ENCODE data around the gene MEGF11. TPM values are rescaled to one million over a fixed set of nuclear protein-coding genes. Genes with fewer than 3 reads are reported as not detected.
"Not testable (repeated sequence)": the region's sequence is repeated elsewhere in the genome, so short reads cannot be mapped to it uniquely, and the experiment has no call there.

Gene MEGF11
- polyA plus RNA-seq, 2 of the 4 experiments (the other 2 are of a cell fraction): 0.25 to 0.31 TPM

GRCh38 chr15:65868546-65869125 is 384.9 kb downstream of the MEGF11 start:
- Histone ChIP-seq H3K4me1 (peaks cover 26% of the 10 kb centered on the region), H3K27ac (peak overlapping the region; percentile 91 to 94), H3K9me3 (no peaks in the 10 kb centered on the region), H3K4me2 (peak overlapping the region; percentile 60), H3K4me3 (peak overlapping the region; percentile 86)
- 54% methylated on average over 11 of the region's 11 CpGs for WGBS (ENCODE audit: missing lambda C conversion rate)
- POLR2A ChIA-PET: interaction anchor here (1.0 to 3.6 kb wide), 25 partner anchors 9 to 616 kb away, joined by 3 to 62 read pairs (median 6); partner anchors contain the start of genes DENND4A, HACD3, INTS14 and RNU5B-1
- DNase-seq (ENCODE audit: low read depth in 1 of 2, low spot score in 1 of 2) (no peak), FAIRE-seq (no peak), ATAC-seq (no peak)
- TF ChIP-seq CEBPB (IDR thresholded peaks at IDR 0.05): peak in 1 of 2 experiments; percentile 57; a peak in 2 of 4 replicates
- no peak for TF ChIP-seq GATA3 (IDR thresholded peaks at IDR 0.05; ENCODE audit: borderline replicate concordance)
- no peak for TF ChIP-seq RFX5 (IDR thresholded peaks at IDR 0.05)
- no peak; the same call in 1 of the 2 replicates for TF ChIP-seq HOXB13 (CRISPR knock-in tag; IDR thresholded peaks at IDR 0.05; ENCODE audit: low read depth)
- TF ChIP-seq, protein P1, sequence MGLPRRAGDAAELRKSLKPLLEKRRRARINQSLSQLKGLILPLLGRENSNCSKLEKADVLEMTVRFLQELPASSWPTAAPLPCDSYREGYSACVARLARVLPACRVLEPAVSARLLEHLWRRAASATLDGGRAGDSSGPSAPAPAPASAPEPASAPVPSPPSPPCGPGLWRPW (IDR thresholded peaks at IDR 0.05): no peak
- TF ChIP-seq, protein P2, sequence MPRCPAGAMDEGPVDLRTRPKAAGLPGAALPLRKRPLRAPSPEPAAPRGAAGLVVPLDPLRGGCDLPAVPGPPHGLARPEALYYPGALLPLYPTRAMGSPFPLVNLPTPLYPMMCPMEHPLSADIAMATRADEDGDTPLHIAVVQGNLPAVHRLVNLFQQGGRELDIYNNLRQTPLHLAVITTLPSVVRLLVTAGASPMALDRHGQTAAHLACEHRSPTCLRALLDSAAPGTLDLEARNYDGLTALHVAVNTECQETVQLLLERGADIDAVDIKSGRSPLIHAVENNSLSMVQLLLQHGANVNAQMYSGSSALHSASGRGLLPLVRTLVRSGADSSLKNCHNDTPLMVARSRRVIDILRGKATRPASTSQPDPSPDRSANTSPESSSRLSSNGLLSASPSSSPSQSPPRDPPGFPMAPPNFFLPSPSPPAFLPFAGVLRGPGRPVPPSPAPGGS (IDR thresholded peaks at IDR 0.05): no peak
- no peak for TF ChIP-seq TFCP2L1 (CRISPR knock-in tag; IDR thresholded peaks at IDR 0.05)
- TF ChIP-seq ZSCAN20 (CRISPR knock-in tag; IDR thresholded peaks at IDR 0.05): no peak
- TF ChIP-seq FOXS1 (CRISPR knock-in tag; IDR thresholded peaks at IDR 0.05): no peak
- no peak for TF ChIP-seq HOXA7 (CRISPR knock-in tag; IDR thresholded peaks at IDR 0.05)
- TF ChIP-seq HOXB5 (CRISPR knock-in tag; IDR thresholded peaks at IDR 0.05): 0 out of 2 replicates have a peak, but pooled peaks have one; percentile 41
- no peak for TF ChIP-seq EHF (CRISPR knock-in tag; IDR thresholded peaks at IDR 0.05)
- TF ChIP-seq USF2 (IDR thresholded peaks at IDR 0.05): no peak
- no peak for TF ChIP-seq HEYL (CRISPR knock-in tag; IDR thresholded peaks at IDR 0.05)
- no peak for TF ChIP-seq TP53 (CRISPR knock-in tag; IDR thresholded peaks at IDR 0.05)
- TF ChIP-seq SREBF2 (IDR thresholded peaks at IDR 0.05): no peak
- TF ChIP-seq ZNF302 (CRISPR knock-in tag; IDR thresholded peaks at IDR 0.05): no peak
- CTCF ChIA-PET: interaction anchor here (0.6 to 6.3 kb wide), 27 partner anchors 10 to 1724 kb away, joined by 3 to 80 read pairs (median 6); partner anchors contain the start of gene INTS14

DNA sequence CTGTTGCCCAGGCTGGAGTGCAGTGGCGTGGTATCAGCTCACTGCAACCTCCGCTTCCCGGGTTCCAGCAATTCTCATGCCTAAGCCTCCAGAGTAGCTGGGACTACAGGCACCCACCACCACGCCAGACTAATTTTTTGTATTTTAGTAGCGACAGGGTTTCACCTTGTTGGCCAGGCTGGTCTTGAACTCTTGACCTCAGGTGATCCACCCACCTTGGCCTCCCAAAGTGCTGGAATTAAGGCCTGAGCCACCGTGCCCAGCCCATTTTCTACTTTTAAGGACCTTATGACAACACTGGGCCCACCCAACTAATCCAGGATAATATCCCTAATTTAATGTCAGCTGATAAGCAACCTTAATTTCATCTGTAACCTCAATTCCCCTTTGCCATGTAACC is 385.6 kb downstream of the MEGF11 start:
- not testable (repeated sequence) for FAIRE-seq

GRCh38 chr15:65867244-65867643 is 386.3 kb downstream of the MEGF11 start:
- FAIRE-seq (no peak), DNase-seq (ENCODE audit: low read depth in 1 of 2, low spot score in 1 of 2) (no peak), ATAC-seq (no peak)
- H3K4me2 ChIP-seq: no peak overlapping the region
- ChIA-PET CTCF (interaction anchor here (0.7 to 6.3 kb wide), 7 partner anchors 10 to 519 kb away, joined by 3 to 80 read pairs (median 4); partner anchors contain the start of gene MAP2K1), POLR2A (no interaction called here)
- no peak overlapping the region for H3K4me3 ChIP-seq
- 75% methylated on average over 3 of the region's 3 CpGs for WGBS (ENCODE audit: missing lambda C conversion rate)
- H3K27ac ChIP-seq: no peak overlapping the region
- peaks cover 23% of the 10 kb centered on the region for H3K4me1 ChIP-seq
- no peaks in the 10 kb centered on the region for H3K9me3 ChIP-seq
- TF ChIP-seq RAD21 (conservative IDR thresholded peaks at IDR 0.05 in 1 of 2, IDR thresholded peaks at IDR 0.05 in 1 of 2) (no peak), FOSL2 (IDR thresholded peaks at IDR 0.05) (no peak), FOSL2 (CRISPR knock-in tag; IDR thresholded peaks at IDR 0.05) (no peak), EP300 (IDR thresholded peaks at IDR 0.05) (no peak), HOXA7 (CRISPR knock-in tag; IDR thresholded peaks at IDR 0.05) (no peak), TFCP2L1 (CRISPR knock-in tag; IDR thresholded peaks at IDR 0.05) (no peak), BHLHE40 (IDR thresholded peaks at IDR 0.05; ENCODE audit: low read depth, low read length) (no peak), EHMT2 (IDR thresholded peaks at IDR 0.05; ENCODE audit: low read depth) (no peak), RARB (CRISPR knock-in tag; IDR thresholded peaks at IDR 0.05) (no peak), SREBF2 (IDR thresholded peaks at IDR 0.05) (no peak), FOXS1 (CRISPR knock-in tag; IDR thresholded peaks at IDR 0.05) (no peak), NR3C1 (IDR thresholded peaks at IDR 0.05) (no peak), CHD4 (IDR thresholded peaks at IDR 0.05; ENCODE audit: borderline replicate concordance) (no peak), GATA3 (IDR thresholded peaks at IDR 0.05; ENCODE audit: borderline replicate concordance) (no peak), CEBPB (IDR thresholded peaks at IDR 0.05) (no peak), MAZ (IDR thresholded peaks at IDR 0.05; ENCODE audit: borderline replicate concordance, low read depth, low read length) (no peak), NFE2L2 (conservative IDR thresholded peaks at IDR 0.05; ENCODE audit: low read length) (no peak)
- TF ChIP-seq, protein P1 (IDR thresholded peaks at IDR 0.05): no peak
- TF ChIP-seq, protein P2 (IDR thresholded peaks at IDR 0.05): no peak
- TF ChIP-seq, protein P3, sequence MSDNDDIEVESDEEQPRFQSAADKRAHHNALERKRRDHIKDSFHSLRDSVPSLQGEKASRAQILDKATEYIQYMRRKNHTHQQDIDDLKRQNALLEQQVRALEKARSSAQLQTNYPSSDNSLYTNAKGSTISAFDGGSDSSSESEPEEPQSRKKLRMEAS (IDR thresholded peaks at IDR 0.05): no peak

More for the DNA sequence above, 385.6 kb downstream of the MEGF11 start:
- POLR2A ChIA-PET: interaction anchor here (3.6 kb wide), 1 partner anchor 257 kb away, joined by 62 read pairs; the partner anchor contains the start of gene INTS14
- not testable (repeated sequence) for ATAC-seq; H3K4me3 ChIP-seq; H3K27ac ChIP-seq; DNase-seq (ENCODE audit: low read depth in 1 of 2, low spot score in 1 of 2); H3K9me3 ChIP-seq; H3K4me2 ChIP-seq
- CTCF ChIA-PET: interaction anchor here (1.1 to 6.3 kb wide), 8 partner anchors 11 to 229 kb away, joined by 3 to 80 read pairs (median 16); no protein-coding TSS in a partner anchor
- 85% methylated on average over 6 of the region's 6 CpGs for WGBS (ENCODE audit: missing lambda C conversion rate)
- peaks cover 28% of the 10 kb centered on the region for H3K4me1 ChIP-seq
